Stimulated activated memory B cell treated with anti-CD40 and anti-IgM and Interleukin-4, amounts not matched to agents 10 μg/mL and 1 μg/mL and 100 μg/mL, for 72 hours (primary cell): ENCODE results near the gene ADM2.
"Not testable (repeated sequence)": the region's sequence is repeated elsewhere in the genome, so short reads cannot be mapped to it uniquely, and the experiment has no call there.

ENCODE experiments used
- ATAC-seq: fragments of 150-1000 bp; cut with Tn5 transposase; 2 replicates; pipeline ENCODE4 v1.10.0; 2021
- H3K27ac Mint-ChIP-seq: one replicate; pipeline ENCODE4 v1.8.0; 2022; ENCODE audit warnings: mild to moderate bottlenecking, mixed read lengths
- H3K27me3 Mint-ChIP-seq: one replicate; pipeline ENCODE4 v1.8.0; 2022; ENCODE audit warnings: mixed read lengths
- H3K36me3 Mint-ChIP-seq: one replicate; pipeline ENCODE4 v1.8.0; 2022; ENCODE audit warnings: mixed read lengths
- H3K4me1 Mint-ChIP-seq: one replicate; pipeline ENCODE4 v1.8.0; 2022; ENCODE audit warnings: mixed read lengths
- H3K4me3 Mint-ChIP-seq: one replicate; pipeline ENCODE4 v1.8.0; 2022; ENCODE audit warnings: mild to moderate bottlenecking, moderate library complexity, mixed read lengths
- H3K9me3 Mint-ChIP-seq: one replicate; pipeline ENCODE4 v1.8.0; 2022; ENCODE audit warnings: mixed read lengths

Gene ADM2

GRCh38 chr22:50517495-50518260, 36.3 kb downstream of the ADM2 start:
- ATAC-seq = no peak
- Mint-ChIP-seq H3K27me3 (no peaks in the 10 kb centered on the region), H3K4me3 (no peak overlapping the region), H3K36me3 (peaks cover 54% of the 10 kb centered on the region), H3K4me1 (peaks cover 17% of the 10 kb centered on the region), H3K9me3 (no peaks in the 10 kb centered on the region), H3K27ac (no peak overlapping the region)

- Mint-ChIP-seq H3K4me3 (no peak overlapping the region), H3K36me3 (peaks cover 54% of the 10 kb centered on the region), H3K4me1 (peaks cover 17% of the 10 kb centered on the region), H3K9me3 (no peaks in the 10 kb centered on the region), H3K27me3 (no peaks in the 10 kb centered on the region), H3K27ac (no peak overlapping the region)
- ATAC-seq = no peak
Observed at GRCh38 chr22:50518606-50519005, 37.3 kb downstream of the ADM2 start.

- peaks cover 54% of the 10 kb centered on the region for H3K36me3 Mint-ChIP-seq
- H3K4me1 Mint-ChIP-seq = peaks cover 18% of the 10 kb centered on the region
- H3K9me3 Mint-ChIP-seq = no peaks in the 10 kb centered on the region
- no peak overlapping the region for H3K4me3 Mint-ChIP-seq
- ATAC-seq = no peak
- H3K27me3 Mint-ChIP-seq = no peaks in the 10 kb centered on the region
- no peak overlapping the region for H3K27ac Mint-ChIP-seq
Observed at GRCh38 chr22:50519151-50519550, 37.8 kb downstream of the ADM2 start.

- peaks cover 56% of the 10 kb centered on the region for H3K36me3 Mint-ChIP-seq
- not testable (repeated sequence) for H3K4me3 Mint-ChIP-seq, H3K27me3 Mint-ChIP-seq, ATAC-seq, H3K9me3 Mint-ChIP-seq, H3K27ac Mint-ChIP-seq
- peaks cover 21% of the 10 kb centered on the region for H3K4me1 Mint-ChIP-seq
Observed at GRCh38 chr22:50520184-50520583, 38.8 kb downstream of the ADM2 start.

GRCh38 chr22:50520826-50521453, 39.6 kb downstream of the ADM2 start:
- Mint-ChIP-seq H3K27ac (no peak overlapping the region), H3K9me3 (no peaks in the 10 kb centered on the region)

GRCh38 chr22:50521710-50522109, 40.4 kb downstream of the ADM2 start:
- no peaks in the 10 kb centered on the region for H3K27me3 Mint-ChIP-seq
- no peaks in the 10 kb centered on the region for H3K9me3 Mint-ChIP-seq
- H3K4me3 Mint-ChIP-seq = no peak overlapping the region
- peaks cover 16% of the 10 kb centered on the region for H3K4me1 Mint-ChIP-seq
- H3K36me3 Mint-ChIP-seq = peaks cover 53% of the 10 kb centered on the region
- H3K27ac Mint-ChIP-seq = no peak overlapping the region
- no peak for ATAC-seq

More at GRCh38 chr22:50520826-50521453, 39.6 kb downstream of the ADM2 start:
- Mint-ChIP-seq H3K4me3 (no peak overlapping the region), H3K36me3 (peaks cover 56% of the 10 kb centered on the region), H3K4me1 (peaks cover 17% of the 10 kb centered on the region), H3K27me3 (no peaks in the 10 kb centered on the region)
- ATAC-seq = no peak

GRCh38 chr22:50522208-50522805, 41.0 kb downstream of the ADM2 start:
- no peaks in the 10 kb centered on the region for H3K27me3 Mint-ChIP-seq
- no peak for ATAC-seq
- peaks cover 22% of the 10 kb centered on the region for H3K4me1 Mint-ChIP-seq
- H3K27ac Mint-ChIP-seq = no peak overlapping the region
- no peaks in the 10 kb centered on the region for H3K9me3 Mint-ChIP-seq
- peaks cover 47% of the 10 kb centered on the region for H3K36me3 Mint-ChIP-seq
- peak overlapping the region; percentile 44 for H3K4me3 Mint-ChIP-seq

- H3K27me3 Mint-ChIP-seq = no peaks in the 10 kb centered on the region
- peaks cover 28% of the 10 kb centered on the region for H3K4me1 Mint-ChIP-seq
- H3K4me3 Mint-ChIP-seq = peak overlapping the region; percentile 24
- H3K9me3 Mint-ChIP-seq = no peaks in the 10 kb centered on the region
- ATAC-seq = no peak
- peaks cover 44% of the 10 kb centered on the region for H3K36me3 Mint-ChIP-seq
- no peak overlapping the region for H3K27ac Mint-ChIP-seq
Observed at GRCh38 chr22:50522806-50523438, 41.6 kb downstream of the ADM2 start.

- no peaks in the 10 kb centered on the region for H3K27me3 Mint-ChIP-seq
- H3K36me3 Mint-ChIP-seq = peaks cover 44% of the 10 kb centered on the region
- no peak overlapping the region for H3K27ac Mint-ChIP-seq
- peaks cover 33% of the 10 kb centered on the region for H3K4me1 Mint-ChIP-seq
- no peak for ATAC-seq
- H3K9me3 Mint-ChIP-seq = no peaks in the 10 kb centered on the region
- H3K4me3 Mint-ChIP-seq = peak overlapping the region; percentile 24
Observed at GRCh38 chr22:50523458-50523805, 42.1 kb downstream of the ADM2 start.

- Mint-ChIP-seq H3K4me3 (peak overlapping the region; percentile 97), H3K4me1 (peaks cover 39% of the 10 kb centered on the region), H3K27me3 (no peaks in the 10 kb centered on the region), H3K27ac (peak overlapping the region; percentile 100), H3K9me3 (no peaks in the 10 kb centered on the region), H3K36me3 (peaks cover 49% of the 10 kb centered on the region)
- ATAC-seq = no peak
Observed at GRCh38 chr22:50523806-50524675, 42.7 kb downstream of the ADM2 start.

GRCh38 chr22:50524676-50525103, 43.3 kb downstream of the ADM2 start:
- no peaks in the 10 kb centered on the region for H3K9me3 Mint-ChIP-seq
- peaks cover 45% of the 10 kb centered on the region for H3K36me3 Mint-ChIP-seq
- H3K4me3 Mint-ChIP-seq = peak overlapping the region; percentile 97
- no peaks in the 10 kb centered on the region for H3K27me3 Mint-ChIP-seq
- H3K4me1 Mint-ChIP-seq = peaks cover 40% of the 10 kb centered on the region
- peak overlapping the region; percentile 100 for H3K27ac Mint-ChIP-seq
- ATAC-seq = no peak

- Mint-ChIP-seq H3K4me1 (peaks cover 40% of the 10 kb centered on the region), H3K4me3 (peak within 1 kb of the TSS; percentile 97), H3K9me3 (no peaks in the 10 kb centered on the region), H3K27me3 (no peaks in the 10 kb centered on the region), H3K27ac (peak within 1 kb of the TSS; percentile 100), H3K36me3 (peaks cover 39% of the 10 kb centered on the region)
- peak; percentile 74 for ATAC-seq
Observed at GRCh38 chr22:50525104-50525857, 43.9 kb downstream of the ADM2 start, which contains the start of gene SCO2. Gene SCO2, minus strand, starts transcription at chr22:50525598. Its CDS starts 1,187 bp downstream, at chr22:50524411.

- no peak for ATAC-seq
- Mint-ChIP-seq H3K27ac (peak overlapping the region; percentile 100), H3K4me1 (peaks cover 40% of the 10 kb centered on the region), H3K36me3 (peaks cover 34% of the 10 kb centered on the region), H3K4me3 (peak overlapping the region; percentile 97), H3K9me3 (no peaks in the 10 kb centered on the region), H3K27me3 (no peaks in the 10 kb centered on the region)
Observed at GRCh38 chr22:50525858-50526107, 44.4 kb downstream of the ADM2 start.

- H3K9me3 Mint-ChIP-seq = no peaks in the 10 kb centered on the region
- H3K27ac Mint-ChIP-seq = peak overlapping the region; percentile 100
- peak; percentile 56 for ATAC-seq
- H3K36me3 Mint-ChIP-seq = peaks cover 29% of the 10 kb centered on the region
- peak overlapping the region; percentile 97 for H3K4me3 Mint-ChIP-seq
- no peaks in the 10 kb centered on the region for H3K27me3 Mint-ChIP-seq
- peaks cover 40% of the 10 kb centered on the region for H3K4me1 Mint-ChIP-seq
Observed at GRCh38 chr22:50526108-50526833, 44.9 kb downstream of the ADM2 start.
